NCI-H146 treated with DMSO at 0.1 percent for 48 hours (cell line): ENCODE data around the gene ZNF414.

Experiments used
- DNase-seq: peaks from one replicate; lab custom pipeline; 2025; ENCODE audit not compliant: unreplicated experiment; lab: John Stamatoyannopoulos, UW

Gene ZNF414

DNA sequence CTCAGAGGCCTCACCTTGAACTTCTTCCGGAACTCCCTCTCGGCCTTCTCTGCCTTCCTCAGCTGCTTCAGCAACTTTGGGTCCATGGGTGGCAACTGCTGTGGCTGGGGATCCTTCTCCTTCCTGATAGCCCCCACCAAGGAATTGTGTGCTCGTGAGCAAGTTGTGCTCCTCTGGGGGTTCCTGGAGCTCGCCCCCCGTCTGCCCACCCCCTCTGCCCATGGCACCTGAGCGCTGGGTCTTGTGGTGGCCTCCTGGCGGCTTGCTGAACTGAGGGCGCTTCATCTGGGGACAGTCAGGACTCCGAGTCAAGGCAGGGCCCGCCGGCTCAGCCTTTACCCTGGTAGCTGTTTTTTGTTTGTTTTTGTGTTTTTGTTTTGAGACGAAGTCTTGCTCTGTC is 23.1 kb downstream of the ZNF414 start:
- DNase-seq = no peak

DNA sequence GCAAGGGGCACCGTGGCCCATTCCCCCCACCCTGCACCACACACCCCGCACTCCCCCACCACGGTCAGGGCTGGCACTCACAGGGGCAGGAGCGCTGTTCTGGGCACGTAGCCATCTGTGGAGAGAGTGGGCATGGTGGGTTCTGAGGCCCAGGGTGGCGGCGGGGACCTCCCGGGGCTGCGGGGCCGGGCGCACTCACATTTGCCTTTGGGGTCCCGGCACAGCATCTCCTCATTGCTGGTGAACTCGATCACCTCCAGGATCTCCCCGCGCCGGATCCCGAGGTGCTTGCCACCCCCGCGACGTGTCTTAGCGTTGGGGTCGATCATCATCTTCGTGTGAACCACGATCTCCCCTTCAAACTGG is 23.6 kb downstream of the ZNF414 start:
- DNase-seq = no peak

- DNase-seq = no peak
These were observed 24.2 kb downstream of the ZNF414 start for GRCh38 chr19:8489561-8490394.

DNA sequence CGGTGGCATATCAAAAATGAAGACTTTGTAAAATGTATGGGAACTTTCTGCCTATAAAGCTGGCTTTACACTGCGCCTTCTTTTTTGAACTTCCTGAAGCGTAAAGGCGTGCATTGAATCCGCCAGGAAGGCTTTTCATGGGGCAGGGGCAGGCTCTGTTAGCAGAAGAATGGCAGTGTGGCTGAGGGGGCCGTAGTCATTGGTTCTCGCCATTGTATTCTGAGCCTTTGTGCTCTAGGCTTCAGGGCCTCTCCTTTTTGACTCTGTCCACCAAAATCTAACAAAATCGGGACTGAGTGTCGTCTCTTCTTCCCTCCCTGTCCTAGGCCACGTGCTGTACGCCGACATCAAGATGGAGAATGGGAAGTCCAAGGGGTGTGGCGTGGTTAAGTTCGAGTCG is 25.6 kb downstream of the ZNF414 start:
- DNase-seq = no peak

- no peak for DNase-seq
These were observed 26.7 kb downstream of the ZNF414 start for GRCh38 chr19:8487137-8487851.

DNA sequence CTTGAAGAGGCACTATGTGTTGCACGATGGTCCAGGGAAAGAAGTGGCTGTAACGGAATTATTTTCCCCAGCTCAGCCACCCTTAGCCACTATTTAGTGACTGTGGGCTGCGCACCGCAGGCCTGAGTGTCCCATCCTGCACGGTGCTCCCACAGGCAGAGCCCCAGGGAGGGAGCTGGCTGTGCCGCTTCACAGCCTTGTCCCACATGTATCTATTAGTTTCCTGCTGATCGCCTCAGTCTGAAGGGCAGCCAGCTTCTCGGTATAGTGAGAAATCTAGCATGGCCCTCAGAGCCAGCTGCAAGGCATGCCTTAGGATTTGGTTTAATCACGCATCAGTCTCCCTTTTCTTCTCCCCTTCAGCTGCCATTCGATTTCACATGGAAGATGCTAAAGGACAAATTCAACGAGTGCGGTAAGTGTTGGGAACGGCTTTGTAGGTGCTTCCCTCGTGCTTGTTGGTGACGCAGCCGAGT is 27.3 kb downstream of the ZNF414 start:
- no peak for DNase-seq

GRCh38 chr19:8485561-8486371 is 28.2 kb downstream of the ZNF414 start:
- no peak for DNase-seq

DNA sequence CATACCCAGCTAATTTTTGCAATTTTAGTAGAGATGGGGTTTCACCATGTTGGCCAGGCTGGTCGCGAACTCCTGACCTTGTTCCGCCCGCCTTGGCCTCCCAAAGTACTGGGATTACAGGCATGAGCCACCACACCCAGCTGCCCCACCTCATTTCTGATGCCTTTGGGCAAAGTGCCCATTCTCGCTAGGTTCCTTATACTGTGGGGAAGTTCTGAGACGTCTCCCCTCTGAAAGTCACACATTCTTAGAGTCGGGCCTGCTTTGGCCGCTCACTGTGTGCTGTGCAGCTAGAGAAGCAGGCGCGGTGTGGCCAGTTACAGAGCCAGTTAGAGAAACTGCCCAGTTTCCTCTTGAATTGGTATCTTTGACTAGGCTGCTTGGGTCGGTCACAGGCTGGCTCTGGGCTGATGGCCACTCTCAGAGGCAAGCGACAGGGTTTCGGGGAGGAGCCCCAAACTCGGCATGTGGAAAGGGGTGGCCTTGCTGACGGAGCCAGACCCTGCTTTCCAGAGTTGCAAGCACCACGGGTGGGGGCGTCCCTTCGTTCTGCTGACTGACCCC is 29.6 kb downstream of the ZNF414 start:
- DNase-seq = no peak

DNA sequence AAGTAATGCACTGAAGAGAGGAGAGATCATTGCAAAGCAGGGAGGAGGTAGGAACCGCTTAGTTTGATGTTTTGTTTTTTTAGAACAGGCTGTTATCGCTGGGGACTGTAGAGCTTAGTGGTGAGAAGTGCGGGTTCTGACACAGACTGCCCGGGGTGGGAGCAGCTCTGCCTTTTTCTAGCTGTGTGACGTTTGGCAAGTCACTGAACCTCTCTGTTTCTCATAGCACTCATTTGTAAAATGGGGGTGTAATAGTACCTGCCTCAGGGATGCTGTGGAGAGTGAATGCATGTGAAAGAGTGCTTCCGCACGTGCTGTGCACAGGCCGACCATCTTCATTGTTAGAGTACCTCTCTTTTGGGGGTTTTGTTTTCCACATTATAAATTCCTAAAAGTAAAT is 30.8 kb downstream of the ZNF414 start:
- DNase-seq = no peak

GRCh38 chr19:8482696-8483095 is 31.3 kb downstream of the ZNF414 start:
- DNase-seq = no peak

- DNase-seq = no peak
These were observed 32.4 kb downstream of the ZNF414 start for GRCh38 chr19:8481616-8482015.

GRCh38 chr19:8481201-8481600 is 32.8 kb downstream of the ZNF414 start:
- no peak for DNase-seq

GRCh38 chr19:8478598-8478997 is 35.4 kb downstream of the ZNF414 start:
- no peak for DNase-seq

DNA sequence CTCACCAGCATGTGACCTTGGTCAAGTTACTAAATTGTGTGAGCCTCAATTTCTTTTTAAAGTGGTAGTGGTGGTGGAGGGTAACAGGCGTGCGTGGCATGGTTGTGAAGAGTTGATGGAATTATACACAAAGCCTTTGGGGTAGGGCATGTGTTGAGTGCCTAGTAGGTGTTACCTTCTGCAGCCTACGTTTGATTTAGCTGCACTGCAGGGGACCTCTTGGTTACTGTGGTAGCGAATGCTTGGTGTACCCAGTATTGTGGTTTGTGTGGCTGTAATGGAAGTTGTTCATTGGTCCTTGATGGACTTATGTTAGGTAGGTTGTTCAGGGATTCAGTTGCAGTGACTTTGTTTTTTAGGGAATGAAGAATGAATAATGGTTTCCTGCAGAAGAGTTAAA is 36.1 kb downstream of the ZNF414 start:
- no peak for DNase-seq

DNA sequence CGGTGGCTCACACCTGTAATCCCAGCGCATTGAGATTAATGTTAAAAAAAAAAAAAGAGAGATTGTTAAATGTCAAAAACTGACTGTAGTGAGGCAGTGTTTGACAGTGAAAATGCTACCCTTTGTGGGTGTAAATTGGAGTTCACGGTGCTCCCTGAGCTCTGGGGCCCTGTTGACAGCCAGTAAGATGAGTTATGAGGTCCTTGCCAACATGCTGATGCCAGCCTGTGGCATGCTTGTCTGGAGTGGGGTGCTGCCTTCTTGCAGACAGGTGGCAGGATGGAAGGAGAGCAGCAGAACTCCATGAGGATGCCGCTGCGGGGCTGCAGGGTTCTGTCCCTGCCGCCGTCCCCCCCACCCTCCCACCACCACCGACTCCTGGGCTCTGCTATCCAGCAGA is 37.4 kb downstream of the ZNF414 start:
- DNase-seq = no peak

GRCh38 chr19:8475005-8475404 is 39.0 kb downstream of the ZNF414 start:
- DNase-seq = no peak

GRCh38 chr19:8473648-8474476 is 40.1 kb downstream of the ZNF414 start:
- no peak for DNase-seq

DNA sequence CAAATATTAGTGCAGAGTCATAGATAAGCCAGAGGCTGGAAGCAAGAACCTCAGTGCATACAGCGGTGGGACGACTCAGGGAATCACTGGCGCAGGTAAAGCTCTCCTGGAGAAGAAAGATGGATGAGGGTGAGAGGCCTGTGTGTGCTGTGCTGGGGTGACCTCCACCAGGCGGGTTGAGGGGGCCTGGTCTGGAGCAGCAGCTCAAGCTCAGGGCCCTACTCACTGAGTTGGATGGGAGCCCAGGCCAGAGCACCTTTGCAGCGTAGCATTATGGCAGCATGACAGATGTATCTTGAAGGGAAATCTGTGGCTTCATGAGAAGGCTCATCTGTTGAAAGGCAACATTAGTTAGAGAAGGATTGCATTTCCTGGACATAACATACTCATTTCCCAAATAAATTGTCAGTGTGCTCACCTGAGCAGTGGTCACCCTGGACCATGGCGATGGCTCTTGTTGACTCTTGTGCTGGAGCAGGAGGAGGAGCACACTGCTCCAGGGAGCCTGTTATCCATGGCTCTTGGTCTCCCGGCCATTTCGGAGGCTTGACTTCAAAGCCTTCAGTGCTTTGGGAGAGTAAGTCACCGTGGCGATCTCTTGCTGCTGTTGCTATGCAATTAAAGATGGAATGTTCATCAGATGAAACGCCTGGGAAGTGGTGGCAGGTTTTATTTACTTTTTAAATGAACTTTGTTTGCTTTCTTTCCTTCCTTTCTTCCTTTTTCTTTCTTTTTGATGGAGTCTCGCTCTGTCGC is 44.2 kb downstream of the ZNF414 start:
- no peak for DNase-seq

GRCh38 chr19:8468761-8469373 is 45.1 kb downstream of the ZNF414 start:
- no peak for DNase-seq
